Transverse colon (tissue), 3 donors: Measurements from ENCODE around the gene TGM1.

Experiments used
- EP300 ChIP-seq: sonication (generic); formaldehyde crosslinking; IDR thresholded peaks from one replicate; pipeline ENCODE4 v1.6.1; 2017; ENCODE audit warnings: antibody characterized with exemption, low read depth
- POLR2A ChIP-seq: fragments of 450-650 bp; IDR thresholded peaks from one replicate; pipeline ENCODE4 v1.6.1; 2016; ENCODE audit warnings: antibody characterized with exemption, mild to moderate bottlenecking, moderate library complexity
- TF ChIP-seq, protein P1 (sequence below), 5 experiments: fragments of 200-600 bp in 3 of 5; fragments of 450-650 bp in 2 of 5; sonication (generic) in 3 of 5; IDR thresholded peaks; 1 replicate in 2 of 5; 2 replicates in 3 of 5; pipeline ENCODE4 v1.5.1; 2016 to 2017; ENCODE audit warnings: antibody characterized with exemption in 5 of 5, inconsistent platforms in 3 of 5, mild to moderate bottlenecking in 2 of 5, moderate library complexity in 1 of 5

DNA sequence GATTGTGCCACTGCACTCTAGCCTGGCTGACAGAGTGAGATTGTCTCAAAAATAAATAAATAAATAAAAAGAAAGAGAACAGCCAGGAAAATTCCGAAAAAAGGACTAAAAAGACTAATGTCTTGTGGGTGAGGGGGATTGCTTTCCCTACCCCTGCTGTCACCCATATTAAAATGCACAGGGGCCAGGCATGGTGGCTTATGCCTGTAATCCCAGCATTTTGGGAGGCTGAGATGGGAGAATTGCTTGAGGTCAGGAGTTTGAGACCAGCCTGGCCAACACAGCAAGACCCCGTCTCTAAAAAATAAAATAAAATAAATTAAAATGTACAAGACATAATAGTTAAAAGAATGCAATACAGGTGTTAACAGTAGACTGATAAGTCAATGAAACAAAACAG is 30.5 kb upstream of the TGM1 start:
- TF ChIP-seq, protein P1, sequence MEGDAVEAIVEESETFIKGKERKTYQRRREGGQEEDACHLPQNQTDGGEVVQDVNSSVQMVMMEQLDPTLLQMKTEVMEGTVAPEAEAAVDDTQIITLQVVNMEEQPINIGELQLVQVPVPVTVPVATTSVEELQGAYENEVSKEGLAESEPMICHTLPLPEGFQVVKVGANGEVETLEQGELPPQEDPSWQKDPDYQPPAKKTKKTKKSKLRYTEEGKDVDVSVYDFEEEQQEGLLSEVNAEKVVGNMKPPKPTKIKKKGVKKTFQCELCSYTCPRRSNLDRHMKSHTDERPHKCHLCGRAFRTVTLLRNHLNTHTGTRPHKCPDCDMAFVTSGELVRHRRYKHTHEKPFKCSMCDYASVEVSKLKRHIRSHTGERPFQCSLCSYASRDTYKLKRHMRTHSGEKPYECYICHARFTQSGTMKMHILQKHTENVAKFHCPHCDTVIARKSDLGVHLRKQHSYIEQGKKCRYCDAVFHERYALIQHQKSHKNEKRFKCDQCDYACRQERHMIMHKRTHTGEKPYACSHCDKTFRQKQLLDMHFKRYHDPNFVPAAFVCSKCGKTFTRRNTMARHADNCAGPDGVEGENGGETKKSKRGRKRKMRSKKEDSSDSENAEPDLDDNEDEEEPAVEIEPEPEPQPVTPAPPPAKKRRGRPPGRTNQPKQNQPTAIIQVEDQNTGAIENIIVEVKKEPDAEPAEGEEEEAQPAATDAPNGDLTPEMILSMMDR (IDR thresholded peaks at IDR 0.05): no peak
- no peak for TF ChIP-seq EP300
- TF ChIP-seq POLR2A: no peak
